ENCODE data around the gene TRUB1.
"Not testable (repeated sequence)": the region's sequence is repeated elsewhere in the genome, so short reads cannot be mapped to it uniquely, and the experiment has no call there.

TRUB1 gene

DNA sequence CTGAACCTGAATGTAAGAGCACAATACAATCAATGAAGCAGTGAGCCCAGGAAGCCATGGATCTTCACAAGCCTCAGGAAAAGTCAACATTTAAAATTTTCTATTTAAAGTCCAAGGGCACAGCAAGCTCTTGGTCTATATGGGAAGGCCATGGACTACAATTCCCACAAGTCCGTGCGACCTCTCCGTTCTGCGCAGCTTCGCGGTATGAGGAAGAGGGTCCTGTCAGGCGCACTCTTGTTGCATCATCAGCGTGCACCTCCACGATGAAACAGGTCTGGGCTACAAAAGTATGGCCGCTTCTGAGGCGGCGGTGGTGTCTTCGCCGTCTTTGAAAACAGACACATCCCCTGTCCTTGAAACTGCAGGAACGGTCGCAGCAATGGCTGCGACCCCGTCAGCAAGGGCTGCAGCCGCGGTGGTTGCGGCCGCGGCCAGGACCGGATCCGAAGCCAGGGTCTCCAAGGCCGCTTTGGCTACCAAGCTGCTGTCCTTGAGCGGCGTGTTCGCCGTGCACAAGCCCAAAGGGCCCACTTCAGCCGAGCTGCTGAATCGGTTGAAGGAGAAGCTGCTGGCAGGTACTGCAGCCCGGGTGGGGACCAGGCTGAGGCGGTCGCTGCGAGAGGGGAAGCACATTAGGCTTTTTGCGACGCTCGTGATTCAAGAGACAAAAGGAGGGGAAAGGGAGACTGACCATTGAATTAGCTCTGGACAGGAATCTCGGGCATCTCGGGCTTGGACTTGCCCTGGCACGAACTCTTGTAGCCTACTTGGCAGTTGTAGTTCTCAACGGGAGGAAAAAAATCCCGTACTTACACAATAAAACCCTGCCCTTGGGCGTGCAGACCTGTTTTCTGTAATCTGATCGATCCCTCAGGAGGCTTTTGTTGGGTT lies at the start of gene TRUB1:
Gene TRUB1 (plus strand): TSS at position 234 of the 894 bp plus-strand sequence. CDS start 59 bp downstream, at position 293.
- Histone ChIP-seq H3K27ac (peak within 1 kb of the TSS; percentile 34 to 98 (median 93)), H3K4me3 (peak within 1 kb of the TSS; percentile 73 to 99 (median 85))

DNA sequence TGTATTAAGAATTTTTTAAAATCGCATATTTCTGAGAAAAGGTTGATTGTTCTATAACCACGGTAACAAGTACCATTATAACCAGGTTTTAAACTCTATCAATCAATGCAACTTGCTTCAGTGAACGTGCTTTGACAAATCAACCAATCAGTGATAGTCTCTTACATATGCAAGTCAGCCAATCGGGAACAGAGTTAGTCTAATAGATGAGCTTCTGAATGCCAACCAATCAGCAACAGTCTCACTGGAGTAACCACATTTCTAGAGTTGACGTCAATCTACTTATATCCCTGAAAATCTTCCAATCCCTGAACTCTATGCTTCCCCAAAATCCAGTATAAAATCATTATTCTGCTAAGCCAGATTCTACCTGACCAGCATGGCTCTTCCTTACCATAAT lies 44.7 kb upstream of the TRUB1 start:
- Histone ChIP-seq H3K27ac (no peak overlapping the region), H3K4me3 (no peak overlapping the region)

DNA sequence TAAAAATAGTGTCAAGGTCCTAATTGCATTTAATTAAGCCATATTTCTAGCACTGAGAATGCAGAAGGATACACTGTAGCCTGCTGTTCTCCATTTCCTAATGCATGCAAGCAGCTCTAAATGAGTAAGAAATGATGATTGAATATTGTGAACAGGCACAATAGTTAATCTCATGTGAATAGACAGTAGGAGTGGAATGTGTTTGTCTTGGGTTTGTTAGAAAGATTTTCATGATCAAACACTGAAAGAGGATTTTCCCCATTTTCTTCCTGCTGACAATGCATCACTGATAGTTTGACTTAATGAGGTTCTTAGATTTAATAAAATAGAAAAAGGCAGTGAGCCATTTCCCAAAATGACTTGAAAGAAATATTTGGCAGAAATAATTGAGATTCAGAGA lies 43.1 kb upstream of the TRUB1 start:
- Histone ChIP-seq H3K4me3 (no peak overlapping the region), H3K27ac (no peak overlapping the region)

DNA sequence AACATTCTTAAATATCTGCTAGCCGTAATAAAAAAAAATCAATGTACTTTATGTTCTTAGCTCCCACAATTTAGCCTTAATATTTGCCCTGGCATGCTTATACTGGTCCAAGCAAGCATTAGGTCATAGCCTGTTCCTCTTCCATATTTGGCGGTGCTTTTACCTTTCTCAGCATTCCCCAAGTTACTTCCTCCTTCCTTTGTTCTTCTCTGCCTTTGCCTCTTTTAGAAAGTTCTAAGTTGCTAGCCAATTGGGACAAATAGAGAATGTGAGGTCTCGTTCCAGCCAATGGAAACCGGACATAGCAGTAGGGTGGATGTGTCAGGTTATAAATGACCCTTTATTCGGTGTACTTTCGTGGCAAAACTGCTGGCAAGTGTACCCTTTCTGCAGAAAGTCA lies 41.0 kb upstream of the TRUB1 start:
- not testable (repeated sequence) for H3K4me3 ChIP-seq, H3K27ac ChIP-seq

DNA sequence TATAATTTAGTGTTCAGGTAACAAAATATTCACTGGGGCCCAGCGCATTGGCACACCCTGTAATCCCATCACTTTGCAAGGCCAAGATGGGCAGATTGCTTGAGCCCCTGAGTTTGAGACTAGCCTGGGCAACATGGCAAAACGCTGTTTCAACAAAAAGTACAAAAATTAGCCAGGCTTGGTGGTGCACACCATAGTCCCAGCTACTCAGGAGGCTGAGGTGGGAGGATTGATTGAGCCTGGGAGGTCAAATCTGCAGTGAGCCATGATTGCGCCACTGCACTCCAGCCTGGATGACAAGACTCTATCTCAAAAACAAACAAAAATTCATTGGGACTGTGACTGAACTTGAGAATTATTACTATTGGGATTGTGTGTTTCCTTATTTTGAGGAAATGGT lies 40.4 kb upstream of the TRUB1 start:
- H3K4me3 ChIP-seq, result no peak overlapping the region
- no peak overlapping the region for H3K27ac ChIP-seq

DNA sequence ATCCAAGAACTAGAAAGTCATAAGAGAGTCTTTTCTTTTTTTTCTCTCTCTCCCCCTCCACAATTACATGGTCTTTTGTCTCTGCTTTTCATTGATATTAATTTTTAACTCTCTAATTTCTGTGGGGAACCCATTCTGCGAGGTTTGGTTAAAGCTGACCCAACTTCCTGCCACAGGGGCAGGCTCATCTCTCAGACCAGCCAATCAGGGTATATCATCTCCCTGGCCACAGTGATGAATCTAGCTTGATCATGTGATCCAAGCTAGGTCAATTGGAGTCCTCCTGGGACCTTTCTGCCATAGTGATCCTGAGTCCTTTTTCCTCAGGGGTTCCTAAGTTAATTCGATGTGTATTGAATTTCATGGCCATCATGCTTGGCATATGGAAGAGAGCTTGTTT lies 38.0 kb upstream of the TRUB1 start:
- no peak overlapping the region for H3K27ac ChIP-seq
- no peak overlapping the region for H3K4me3 ChIP-seq

DNA sequence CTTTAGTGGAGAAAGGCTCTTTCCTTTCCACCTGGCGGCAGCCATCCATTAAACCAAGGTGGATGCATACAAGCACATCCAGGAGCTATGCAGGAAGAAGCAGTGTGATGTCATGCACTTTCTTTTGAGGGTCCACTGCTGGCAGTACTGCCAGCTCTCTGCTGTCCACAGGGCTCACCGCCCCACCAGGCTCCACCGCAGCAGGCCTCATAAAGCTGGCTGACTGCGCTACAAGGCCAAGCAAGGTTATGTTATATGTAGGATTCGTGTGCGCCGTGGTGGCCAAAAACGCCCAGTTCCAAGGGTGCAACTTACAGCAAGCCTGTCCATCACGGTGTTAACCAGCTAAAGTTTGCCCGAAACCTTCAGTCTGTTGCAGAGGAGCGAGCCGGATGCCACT lies 37.3 kb upstream of the TRUB1 start:
- no peak overlapping the region for H3K27ac ChIP-seq
- H3K4me3 ChIP-seq, result no peak overlapping the region

DNA sequence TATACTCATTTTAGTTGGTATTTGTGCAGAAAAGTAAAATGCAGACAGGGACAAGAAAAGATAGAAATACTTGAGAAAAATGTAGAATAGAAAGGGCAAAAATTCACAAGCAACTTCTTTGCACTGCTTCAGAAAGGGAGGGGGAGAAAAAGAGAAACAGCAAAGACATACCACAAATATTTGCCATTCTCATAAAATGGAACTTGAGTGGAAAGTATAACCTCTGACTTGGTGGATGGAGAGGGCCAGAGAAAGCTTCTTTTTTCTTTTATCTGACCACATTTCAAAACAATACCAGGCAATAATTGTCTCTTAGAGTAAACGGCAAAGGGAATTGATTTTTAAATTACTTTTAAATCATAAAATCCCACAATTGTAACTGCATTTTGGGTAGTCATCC lies 35.8 kb upstream of the TRUB1 start:
- Histone ChIP-seq H3K4me3 (no peak overlapping the region), H3K27ac (no peak overlapping the region)

DNA sequence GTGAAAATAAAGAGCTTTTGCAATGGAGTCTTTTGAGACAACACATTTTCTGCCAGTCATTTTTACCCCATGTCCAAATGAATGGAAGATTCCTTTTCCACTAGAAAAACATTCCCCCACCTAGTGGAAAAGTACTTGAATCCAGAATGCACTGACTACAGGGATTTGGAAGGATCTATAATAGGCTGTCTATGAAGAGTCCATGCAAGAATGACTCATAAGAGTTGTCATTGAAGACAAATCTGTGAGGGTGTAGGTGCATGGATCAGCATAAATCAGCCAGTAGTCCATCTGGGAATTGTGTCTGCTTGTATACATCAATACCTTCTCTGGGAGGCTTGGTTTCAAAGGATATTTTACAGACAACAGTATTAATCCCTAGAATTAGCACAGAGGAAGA lies 32.5 kb upstream of the TRUB1 start:
- Histone ChIP-seq H3K4me3 (no peak overlapping the region), H3K27ac (no peak overlapping the region)

DNA sequence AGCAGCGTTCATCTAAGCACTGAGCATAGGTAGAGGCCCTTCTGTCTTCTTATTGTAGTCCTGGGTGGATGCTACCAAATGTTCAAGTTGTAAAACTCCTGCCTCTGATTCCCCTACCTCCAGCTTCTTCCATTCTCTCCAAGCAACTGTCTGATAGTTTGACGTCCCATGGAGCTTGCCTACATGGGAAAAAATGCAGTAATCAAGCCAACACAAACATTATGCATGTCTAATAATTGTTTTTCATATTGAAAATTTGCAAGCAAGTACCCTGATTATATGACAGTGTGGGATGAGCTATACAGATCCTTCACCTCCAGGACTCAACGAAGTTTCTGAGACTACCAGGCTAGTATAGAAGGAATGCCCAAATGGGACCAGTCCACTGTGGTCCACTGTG lies 31.0 kb upstream of the TRUB1 start:
- Histone ChIP-seq H3K27ac (no peak overlapping the region), H3K4me3 (no peak overlapping the region)

DNA sequence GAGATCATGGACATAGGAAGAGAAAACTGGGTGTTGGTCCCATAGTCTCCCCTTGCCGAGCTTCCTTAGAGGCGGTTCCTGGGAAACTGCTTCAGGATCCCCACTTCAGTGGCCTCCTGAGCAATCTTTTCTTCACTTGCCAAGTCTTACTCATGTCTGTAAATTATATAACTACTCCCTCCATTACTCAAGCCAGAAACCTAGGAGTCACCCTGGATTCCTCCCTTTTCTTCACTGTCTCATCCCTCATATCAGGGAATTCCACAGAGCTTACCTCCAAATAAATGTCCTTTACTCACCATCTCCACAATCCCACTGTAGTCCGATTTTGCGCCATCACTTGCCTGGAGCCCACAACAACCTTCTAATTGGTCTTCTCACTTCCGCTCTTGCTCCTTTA lies 29.1 kb upstream of the TRUB1 start:
- no peak overlapping the region for H3K4me3 ChIP-seq
- no peak overlapping the region for H3K27ac ChIP-seq

DNA sequence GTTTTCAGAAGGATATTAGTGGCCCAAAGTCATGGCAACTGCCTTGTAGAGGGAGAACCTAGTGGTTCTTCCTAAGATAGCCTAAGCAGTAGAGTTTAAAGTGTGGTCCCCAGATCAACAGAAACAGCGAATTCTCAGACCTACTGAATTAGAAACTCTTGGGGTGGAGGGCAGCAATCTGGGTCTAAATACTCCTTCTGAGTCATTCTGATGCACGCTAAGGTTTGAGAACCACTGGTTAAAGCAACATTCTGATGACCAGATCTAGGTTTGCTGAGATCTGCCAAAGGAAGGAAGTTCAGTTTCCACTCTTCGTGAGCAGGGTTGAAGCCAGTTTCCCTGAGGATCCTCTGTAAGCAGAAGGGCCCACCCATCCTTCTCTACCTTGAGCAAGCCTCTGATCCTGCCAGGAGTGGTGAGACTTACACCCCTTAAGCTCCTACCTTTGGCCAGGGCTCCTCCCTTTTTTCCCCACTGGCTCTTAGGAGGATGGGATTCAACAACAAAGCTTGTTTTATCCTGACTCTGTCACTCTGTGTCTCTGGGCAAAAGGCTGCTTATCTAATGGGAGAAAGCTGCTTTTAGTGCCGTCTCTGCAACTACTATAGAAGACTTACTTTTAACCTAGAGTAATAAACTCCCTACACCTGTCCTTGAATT lies 26.8 kb upstream of the TRUB1 start:
- Histone ChIP-seq H3K4me3 (no peak overlapping the region), H3K27ac (no peak overlapping the region)

DNA sequence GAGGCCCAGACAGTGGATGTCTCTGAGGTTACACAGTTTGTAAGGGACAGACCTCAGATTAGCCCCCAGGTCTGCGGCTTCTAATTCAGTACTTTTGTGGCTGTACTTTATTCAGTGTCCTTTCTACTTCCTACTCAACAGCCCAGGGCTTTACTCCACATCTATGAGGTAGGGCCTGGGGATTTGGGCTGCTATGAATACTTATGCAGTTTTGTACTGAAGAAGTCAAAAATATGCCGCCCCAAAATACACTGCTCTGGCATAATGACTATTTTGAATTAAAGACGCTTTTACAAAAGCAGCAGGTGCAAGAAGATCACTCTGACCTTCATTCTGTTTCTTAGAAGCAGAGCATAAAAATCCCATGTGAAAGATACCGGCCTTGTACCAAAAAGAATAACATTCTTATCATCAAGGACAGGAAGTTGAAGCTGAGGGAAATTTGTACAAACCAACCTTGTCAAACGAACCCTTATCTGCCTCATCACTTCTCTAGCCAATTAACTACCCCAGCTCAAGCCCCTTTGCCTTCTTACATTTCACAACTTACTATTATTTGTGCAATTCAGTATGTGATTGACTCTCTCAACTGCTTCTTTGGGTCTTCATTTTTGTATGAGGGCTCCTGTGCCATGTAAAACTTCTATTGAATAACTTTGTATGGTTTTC lies 26.1 kb upstream of the TRUB1 start:
- Histone ChIP-seq H3K27ac (no peak overlapping the region), H3K4me3 (no peak overlapping the region)

DNA sequence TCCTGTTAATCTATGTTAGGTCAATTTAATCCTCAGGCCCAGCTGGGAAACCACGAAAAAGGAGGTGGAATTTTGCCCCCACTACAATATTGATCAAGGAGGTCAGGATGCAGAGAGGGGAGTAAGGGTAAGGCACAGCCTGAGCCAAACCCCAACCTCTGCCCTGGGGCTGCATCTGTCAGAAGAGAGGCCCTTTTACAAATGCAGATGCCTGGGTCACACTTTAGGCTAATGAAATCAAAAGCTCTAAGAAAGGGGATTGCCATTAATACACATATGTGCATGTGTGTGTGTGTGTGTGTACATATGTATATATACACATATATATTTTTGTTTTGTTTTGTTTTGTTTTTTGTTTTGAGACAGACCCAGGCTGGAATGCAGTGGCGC lies 25.5 kb upstream of the TRUB1 start:
- Histone ChIP-seq H3K4me3 (no peak overlapping the region), H3K27ac (no peak overlapping the region)

DNA sequence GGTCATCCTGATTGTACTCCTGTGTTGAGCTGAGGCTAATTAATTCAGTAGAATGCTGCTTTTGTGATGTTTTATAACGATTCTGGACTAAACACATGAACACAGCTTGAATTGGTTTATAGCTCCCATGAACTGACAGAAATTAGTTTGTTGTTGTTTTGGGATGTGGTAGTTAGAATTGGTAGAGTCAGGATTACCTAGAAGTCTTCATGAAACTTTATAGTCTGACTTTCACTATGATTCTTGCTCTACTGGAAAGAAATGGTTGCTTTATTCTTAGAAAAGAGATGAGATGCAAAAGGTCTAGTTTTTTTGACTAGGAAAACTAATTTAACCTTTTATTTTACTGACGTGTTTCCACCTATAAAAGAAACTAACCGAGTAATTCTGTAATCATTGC lies 23.4 kb upstream of the TRUB1 start:
- no peak overlapping the region for H3K27ac ChIP-seq
- no peak overlapping the region for H3K4me3 ChIP-seq

DNA sequence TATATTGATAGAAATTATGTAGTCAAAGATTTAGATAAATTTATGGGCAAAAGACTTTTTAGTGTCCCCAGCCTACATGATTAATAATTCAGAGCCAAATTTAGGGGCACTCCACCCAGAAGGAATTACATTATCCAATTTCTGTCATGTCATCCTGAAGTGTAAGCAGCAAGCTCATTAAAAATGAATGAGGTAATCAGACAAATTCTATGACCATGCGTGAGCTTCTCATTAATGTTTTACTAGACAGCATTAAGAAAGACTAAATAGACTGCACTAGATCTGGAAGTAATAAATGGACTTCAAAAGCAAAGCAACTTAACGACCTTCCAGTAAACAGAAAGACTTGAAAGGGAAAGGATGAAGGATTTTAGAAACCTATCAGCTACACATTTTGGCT lies 22.7 kb upstream of the TRUB1 start:
- H3K27ac ChIP-seq, result no peak overlapping the region
- H3K4me3 ChIP-seq, result no peak overlapping the region

DNA sequence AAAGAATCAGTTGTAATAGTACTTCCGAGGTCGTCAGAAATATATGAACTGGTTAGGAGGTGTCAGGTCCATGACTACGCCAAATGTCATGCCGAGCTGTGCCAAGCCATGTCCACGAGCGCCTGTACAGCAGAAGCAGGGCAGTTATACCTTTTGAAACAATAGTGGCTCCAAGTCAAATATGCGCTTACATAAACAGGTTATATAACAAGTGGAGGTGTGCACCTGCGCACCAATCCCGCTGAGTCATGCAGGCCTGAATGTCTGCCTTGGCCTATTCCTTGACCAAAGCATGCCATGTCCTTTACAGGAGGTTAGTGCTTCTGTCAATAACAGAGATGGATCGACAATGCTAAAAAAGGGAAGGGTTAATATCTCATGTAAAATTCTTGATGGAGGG lies 21.3 kb upstream of the TRUB1 start:
- H3K27ac ChIP-seq, result no peak overlapping the region
- no peak overlapping the region for H3K4me3 ChIP-seq

DNA sequence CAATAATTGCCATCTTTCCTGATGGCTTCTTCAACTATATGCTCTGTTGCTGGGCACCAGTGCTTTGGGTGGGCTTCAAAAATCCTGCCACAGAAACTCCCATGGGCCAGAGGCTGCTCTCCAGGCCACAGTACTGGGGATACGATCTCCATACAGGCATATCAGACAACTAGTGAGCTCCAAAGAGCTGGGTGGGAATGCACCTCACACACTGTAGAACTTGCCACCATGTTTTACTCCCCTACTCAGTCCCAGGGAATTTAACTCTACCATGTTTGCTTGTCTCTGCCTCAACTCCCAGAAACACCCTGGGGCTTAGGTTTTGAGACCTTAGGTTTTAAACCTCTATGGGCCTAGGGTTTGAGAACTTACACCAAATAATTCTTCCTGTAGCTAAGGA lies 20.5 kb upstream of the TRUB1 start:
- Histone ChIP-seq H3K27ac (no peak overlapping the region), H3K4me3 (no peak overlapping the region)

DNA sequence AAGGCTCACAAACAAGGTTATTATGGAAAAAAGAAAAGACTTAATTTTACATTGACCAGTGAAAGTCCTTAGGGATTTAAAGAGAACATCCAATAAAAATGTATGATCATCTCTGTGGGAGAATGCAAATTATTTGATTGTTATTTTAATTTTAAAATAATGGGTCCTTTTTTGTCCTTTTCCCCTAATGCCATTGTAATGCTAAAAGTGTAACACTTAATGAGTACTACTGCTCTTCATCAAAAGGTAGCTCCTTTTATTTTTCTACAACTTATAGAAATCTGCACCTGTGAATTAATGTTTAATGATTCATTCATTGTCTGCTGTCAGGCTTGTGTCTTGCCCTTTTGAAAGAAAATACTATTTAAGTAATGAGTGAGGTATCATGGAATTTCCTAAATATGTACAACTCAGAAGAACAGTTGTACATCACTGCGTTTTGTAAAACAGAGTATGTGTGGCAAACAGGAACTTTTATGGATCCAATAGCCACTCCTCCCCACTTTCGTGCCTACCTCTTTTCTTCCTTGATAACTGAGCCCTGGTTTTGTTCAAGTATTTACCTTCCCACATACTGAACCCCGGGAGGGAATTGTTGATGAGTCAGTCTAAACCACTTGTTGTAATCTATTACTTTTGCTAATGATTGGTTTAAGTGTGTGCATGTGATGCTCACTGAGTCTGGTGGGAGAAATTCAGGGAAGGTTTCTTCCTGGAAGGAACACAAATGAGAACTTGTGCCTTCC lies 19.9 kb upstream of the TRUB1 start:
- no peak overlapping the region for H3K4me3 ChIP-seq
- no peak overlapping the region for H3K27ac ChIP-seq

DNA sequence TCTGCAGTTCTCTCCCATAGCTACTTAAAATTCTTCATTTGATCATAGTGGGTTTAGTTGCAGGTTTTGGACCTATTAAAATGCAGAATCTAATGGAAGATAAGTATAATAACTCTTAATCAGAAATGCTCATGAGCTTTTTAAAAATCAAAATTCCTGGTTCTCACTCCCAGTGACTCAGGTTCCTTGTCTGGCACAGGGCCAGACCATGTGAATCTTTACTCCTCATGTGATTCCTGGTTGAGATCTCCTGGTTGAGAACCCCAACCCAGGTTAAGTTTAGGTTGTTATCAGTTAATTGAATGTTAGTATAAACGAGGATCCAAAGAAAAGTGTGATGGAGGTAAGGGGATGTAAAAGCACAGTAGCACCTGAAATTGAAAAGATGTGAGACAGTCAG lies 17.5 kb upstream of the TRUB1 start:
- no peak overlapping the region for H3K27ac ChIP-seq
- H3K4me3 ChIP-seq, result no peak overlapping the region

Data from skin epidermis (tissue), 12 donors.